NOMO-1 treated with dmso at 0.1 percent for 144 hours (cell line): ENCODE results near the gene UBE4B.
"Not testable (repeated sequence)": the region's sequence is repeated elsewhere in the genome, so short reads cannot be mapped to it uniquely, and the experiment has no call there.

Experiments
- DNase-seq: peaks from one replicate; lab custom pipeline; 2025; ENCODE audit not compliant: unreplicated experiment; lab: John Stamatoyannopoulos, UW

The UBE4B gene

GRCh38 chr1:10032590-10033358 is at the start of gene UBE4B:
TSS of gene UBE4B (plus strand) at chr1:10032958. CDS start at chr1:10033671, 713 bp downstream.
- DNase-seq = peak; percentile 97

DNA sequence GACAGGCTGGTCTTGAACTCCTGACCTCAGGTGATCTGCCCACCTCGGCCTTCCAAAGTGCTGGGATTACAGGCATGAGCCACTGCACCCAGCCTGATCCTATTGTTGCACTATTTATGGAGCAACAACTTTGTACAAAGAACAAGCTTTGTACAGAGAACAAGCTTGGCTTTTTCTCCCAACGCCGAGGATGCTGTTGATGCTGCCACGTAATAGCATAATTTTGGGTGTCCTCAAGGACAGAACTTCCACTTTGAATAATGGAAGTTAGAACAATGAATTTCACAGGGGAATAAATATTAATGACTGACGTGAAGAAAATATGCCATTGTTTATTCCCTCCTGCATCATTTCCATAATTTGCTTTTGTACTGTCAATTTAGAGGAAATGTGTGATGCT is 48.5 kb upstream of the UBE4B start:
- DNase-seq = no peak

GRCh38 chr1:9985001-9985400 is 47.8 kb upstream of the UBE4B start:
- DNase-seq = no peak

DNA sequence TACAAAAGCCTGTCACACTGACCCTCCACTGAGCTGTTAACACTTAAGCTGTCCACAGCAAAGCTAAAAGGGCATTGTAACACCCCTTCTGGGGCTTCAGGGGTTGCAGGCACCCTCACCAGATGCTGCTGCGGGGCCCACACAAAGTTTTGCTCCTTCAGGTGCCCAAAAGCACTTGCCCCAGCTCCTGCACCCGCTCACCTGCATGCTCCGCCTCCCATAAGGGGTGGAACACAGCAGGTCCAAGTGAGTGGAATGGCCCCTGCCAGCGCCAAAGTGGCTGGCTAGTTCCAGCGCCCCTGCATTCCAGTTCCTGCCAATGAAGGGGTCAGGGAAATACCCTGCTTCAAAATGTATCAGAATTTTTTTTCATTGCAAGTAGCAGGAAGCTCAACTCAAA is 43.0 kb upstream of the UBE4B start:
- no peak for DNase-seq

- DNase-seq = peak; percentile 9
Measured at GRCh38 chr1:9990944-9991343, 41.8 kb upstream of the UBE4B start.

DNA sequence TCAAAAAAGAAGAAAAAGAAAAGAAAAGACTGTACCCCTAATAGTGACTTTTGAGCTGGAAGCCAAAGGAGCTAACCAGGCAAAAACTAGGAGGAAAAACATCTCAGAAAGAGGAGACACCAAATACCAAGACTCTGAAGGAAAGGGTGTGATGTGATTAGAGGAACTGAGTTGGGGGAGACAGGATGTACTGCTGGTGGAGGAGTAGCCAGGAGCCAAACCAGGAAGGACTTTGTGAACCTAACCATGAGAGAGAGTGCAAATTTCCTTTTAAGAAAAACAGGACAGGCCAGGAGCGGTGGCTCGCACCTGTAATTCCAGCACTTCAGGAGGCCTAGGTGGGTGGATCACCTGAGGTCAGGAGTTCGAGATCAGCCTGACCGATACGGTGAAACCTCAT is 39.8 kb upstream of the UBE4B start:
- no peak for DNase-seq

DNA sequence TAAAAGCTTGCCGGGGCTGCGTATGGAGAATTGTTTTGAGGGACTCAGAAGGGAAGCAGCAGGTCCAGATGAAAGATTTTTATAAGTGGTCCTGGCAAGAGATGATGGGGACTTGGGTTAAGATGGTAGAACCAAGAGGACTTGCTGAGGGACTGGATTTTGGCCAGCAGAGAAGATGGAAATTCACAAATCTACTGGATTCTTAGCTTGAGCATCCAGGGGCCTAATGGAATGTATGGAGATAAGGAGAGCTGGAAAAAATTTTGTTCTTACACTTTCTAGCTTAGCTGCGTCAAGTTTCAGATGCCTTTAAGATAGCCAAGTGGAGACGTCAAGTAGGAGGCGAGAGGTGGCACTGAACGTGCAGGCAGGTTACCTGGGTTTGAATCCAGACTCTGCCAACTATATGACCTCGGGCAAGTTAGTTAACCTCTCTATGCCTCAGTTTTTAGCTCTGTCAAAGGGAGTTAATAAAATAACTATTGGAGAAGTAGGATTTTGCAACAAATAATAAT is 39.1 kb upstream of the UBE4B start:
- no peak for DNase-seq

GRCh38 chr1:9996624-9997582 is 35.9 kb upstream of the UBE4B start, which contains the start of gene RBP7:
TSS of gene RBP7 (plus strand) at chr1:9997228. CDS start at chr1:9997259, 31 bp downstream.
- peak; percentile 25 for DNase-seq

- no peak for DNase-seq
Measured at GRCh38 chr1:10001016-10001665, 31.6 kb upstream of the UBE4B start.

- not testable (repeated sequence) for DNase-seq
Measured at GRCh38 chr1:10005248-10005647, 27.5 kb upstream of the UBE4B start.

- DNase-seq = no peak
Measured at GRCh38 chr1:10007169-10007568, 25.6 kb upstream of the UBE4B start.

DNA sequence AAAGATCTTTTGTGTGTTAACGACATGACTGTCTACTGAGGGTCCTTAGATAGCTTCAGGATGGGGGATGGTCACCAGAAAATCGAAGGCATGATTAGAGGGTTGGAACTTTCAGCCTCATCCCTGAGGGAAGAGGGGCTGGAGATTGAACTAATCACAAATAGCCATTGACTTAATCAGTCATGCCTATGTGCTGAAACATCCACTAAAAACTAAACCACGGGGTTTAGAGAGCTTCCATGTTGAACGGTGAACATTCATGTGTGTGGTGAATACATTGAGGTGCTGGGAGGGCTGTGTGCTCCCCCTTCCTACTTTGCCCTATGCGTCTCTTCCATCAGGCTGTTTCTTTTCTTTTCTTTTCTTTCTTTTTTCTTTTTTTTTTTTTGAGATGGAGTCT is 18.7 kb upstream of the UBE4B start:
- no peak for DNase-seq

GRCh38 chr1:10019561-10019960 is 13.2 kb upstream of the UBE4B start:
- DNase-seq = no peak

DNA sequence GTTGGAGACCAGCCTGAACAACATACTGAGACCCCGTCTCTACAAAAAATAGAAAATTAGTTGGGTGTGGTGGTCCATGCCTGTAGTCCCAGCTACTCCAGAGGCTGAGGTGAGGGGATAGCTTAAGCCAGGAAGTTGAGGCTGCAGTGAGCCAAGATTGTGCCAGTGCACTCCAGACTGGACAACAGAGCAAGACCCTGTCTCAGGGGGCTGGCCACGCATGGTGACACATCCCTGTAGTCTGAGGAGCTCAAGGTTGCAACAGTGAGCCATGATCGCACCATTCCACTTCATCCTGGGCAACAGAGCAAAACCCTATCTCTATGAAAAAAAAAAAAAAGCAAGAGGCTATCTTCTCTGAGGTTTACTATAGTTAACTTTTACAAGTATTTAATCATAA is 12.7 kb upstream of the UBE4B start:
- DNase-seq = no peak

GRCh38 chr1:10020678-10021077 is 12.1 kb upstream of the UBE4B start:
- not testable (repeated sequence) for DNase-seq

GRCh38 chr1:10021992-10022391 is 10.8 kb upstream of the UBE4B start:
- DNase-seq = not testable (repeated sequence)

- no peak for DNase-seq
Measured at GRCh38 chr1:10022656-10023055, 10.1 kb upstream of the UBE4B start.

DNA sequence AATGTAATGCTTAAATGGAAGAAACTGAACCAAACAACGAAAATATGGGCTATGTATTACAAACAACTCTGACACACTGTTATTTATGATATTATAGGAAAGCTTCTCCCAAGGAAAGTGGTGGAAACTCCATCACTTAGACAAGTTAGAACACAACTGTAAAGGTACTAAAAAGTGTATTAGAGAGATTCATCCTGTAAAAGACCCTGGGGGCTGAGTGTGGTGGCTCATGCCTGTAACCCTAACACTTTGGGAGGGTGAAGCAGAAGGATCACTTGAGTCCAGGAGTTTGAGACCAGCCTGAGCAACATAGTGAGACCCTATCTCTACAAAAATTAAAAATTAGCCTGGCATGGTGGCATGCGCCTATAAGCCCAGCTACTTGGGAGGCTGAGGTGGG is 7.4 kb upstream of the UBE4B start:
- no peak for DNase-seq

GRCh38 chr1:10027027-10027426 is 5.7 kb upstream of the UBE4B start:
- DNase-seq = no peak

DNA sequence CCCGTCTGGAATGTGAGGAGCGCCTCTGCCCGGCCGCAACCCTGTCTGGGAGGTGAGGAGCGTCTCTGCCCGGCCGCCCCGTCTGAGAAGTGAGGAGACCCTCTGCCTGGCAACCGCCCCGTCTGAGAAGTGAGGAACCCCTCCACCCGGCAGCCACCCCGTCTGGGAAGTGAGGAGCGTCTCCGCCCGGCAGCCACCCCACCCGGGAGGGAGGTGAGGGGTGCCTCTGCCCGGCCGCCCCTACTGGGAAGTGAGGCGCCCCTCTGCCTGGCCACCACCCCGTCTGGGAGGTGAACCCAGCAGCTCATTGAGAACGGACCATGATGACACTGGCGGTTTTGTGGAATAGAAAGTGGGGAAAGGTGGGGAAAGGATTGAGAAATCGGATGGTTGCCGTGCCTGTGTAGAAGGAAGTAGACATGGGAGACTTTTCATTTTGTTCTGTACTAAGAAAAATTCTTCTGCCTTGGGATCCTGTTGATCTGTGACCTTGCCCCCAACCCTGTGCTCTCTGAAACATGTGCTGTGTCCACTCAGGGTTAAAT is 3.7 kb upstream of the UBE4B start:
- peak; percentile 63 for DNase-seq

GRCh38 chr1:10031461-10031860 is 1.3 kb upstream of the UBE4B start:
- DNase-seq = no peak
